GM12864 (cell line): Measurements from ENCODE around the gene SATB2.

Experiments used
- DNase-seq: peaks from one replicate; pipeline ENCODE4 v3.0.0-alpha.2; 2011; ENCODE audit warnings: low read depth
- H3K4me3 ChIP-seq: 2 replicates; pipeline ENCODE4 v1.5.1; 2011; ENCODE audit warnings: mild to moderate bottlenecking, low read depth, low read length, control low read depth
- CTCF ChIP-seq: IDR thresholded peaks from 2 replicates; pipeline ENCODE4 v1.5.1; 2011; ENCODE audit warnings: low read depth, mild to moderate bottlenecking, moderate library complexity, low read length, control low read depth, inconsistent platforms; ENCODE audit errors: missing control alignments

SATB2 gene

GRCh38 chr2:199470672-199471442 is 13.1 kb upstream of the SATB2 start:
- TF ChIP-seq CTCF, result no peak
- DNase-seq, result no peak
- H3K4me3 ChIP-seq, result no peak overlapping the region

- TF ChIP-seq CTCF, result no peak
- no peak for DNase-seq
- no peak overlapping the region for H3K4me3 ChIP-seq
These were observed 12.6 kb upstream of the SATB2 start for GRCh38 chr2:199470361-199470671.

GRCh38 chr2:199469514-199470360 is 12.0 kb upstream of the SATB2 start:
- TF ChIP-seq CTCF, result no peak
- no peak for DNase-seq
- H3K4me3 ChIP-seq, result no peak overlapping the region

- no peak for TF ChIP-seq CTCF
- no peak overlapping the region for H3K4me3 ChIP-seq
- DNase-seq, result no peak
These were observed 11.1 kb upstream of the SATB2 start for GRCh38 chr2:199468561-199469513.

- no peak overlapping the region for H3K4me3 ChIP-seq
These were observed 9.5 kb upstream of the SATB2 start for GRCh38 chr2:199467066-199467822.

More at GRCh38 chr2:199467066-199467822, 9.5 kb upstream of the SATB2 start:
- TF ChIP-seq CTCF, result no peak
- no peak for DNase-seq
